Panc1 (cell line): ENCODE data around the gene IL33. TPM values are rescaled to one million over a fixed set of nuclear protein-coding genes. Genes with fewer than 3 reads are reported as not detected.

Experiments used
- ATAC-seq: fragments of 200-7000 bp; cut with Tn5 transposase; 2 replicates; pipeline ENCODE4 v1.9.1; 2020; ENCODE audit warnings: mild to moderate bottlenecking, moderate library complexity
- BruUV-seq: library from RNA; stranded (reverse); fragments of 400-500 nt; replicated peaks from 2 replicates; lab custom pipeline; 2021; lab: Mats Ljungman, UMichigan
- CTCF ChIA-PET: fragments of 300-600 bp; sonication (Branson Sonifier 250); formaldehyde crosslinking; loops from one replicate; lab custom pipeline; 2022; ENCODE audit warnings: antibody characterized with exemption; lab: Charles Lee
- POLR2A ChIA-PET: fragments of 300-600 bp; sonication (Branson Sonifier 250); formaldehyde crosslinking; loops from one replicate; lab custom pipeline; 2022; ENCODE audit warnings: antibody characterized with exemption; lab: Charles Lee
- DNase-seq: peaks from one replicate; pipeline ENCODE4 v3.0.0-alpha.2; 2010; ENCODE audit warnings: low read depth, low spot score
- H3K27ac ChIP-seq: 2 replicates; pipeline ENCODE4 v1.5.1; 2011; ENCODE audit warnings: mild to moderate bottlenecking, low read length, inconsistent platforms
- H3K27me3 ChIP-seq: fragments of 200-500 bp; sonication (Bioruptor generic); 2 replicates; pipeline ENCODE4 v1.6.0; 2014; ENCODE audit warnings: low read length, inconsistent platforms; ENCODE audit not compliant: control insufficient read depth, insufficient read depth
- H3K36me3 ChIP-seq: fragments of 200-500 bp; sonication (Bioruptor generic); 2 replicates; pipeline ENCODE4 v1.5.1; 2014; ENCODE audit warnings: inconsistent platforms, mild to moderate bottlenecking, low read length, moderate library complexity; ENCODE audit not compliant: control insufficient read depth, insufficient read depth
- H3K4me1 ChIP-seq: 2 replicates; pipeline ENCODE4 v1.5.1; 2011; ENCODE audit warnings: inconsistent platforms, mild to moderate bottlenecking, low read length, moderate library complexity; ENCODE audit not compliant: control insufficient read depth, insufficient read depth
- H3K4me3 ChIP-seq, 2 experiments: 2 replicates each; pipeline ENCODE4 v1.5.1; 2011 to 2012; ENCODE audit warnings: low read depth in 2 of 2, low read length in 2 of 2, mild to moderate bottlenecking in 2 of 2, inconsistent platforms in 1 of 2, moderate library complexity in 1 of 2
- H3K9me3 ChIP-seq: fragments of 200-500 bp; sonication (Bioruptor generic); 2 replicates; pipeline ENCODE4 v1.5.1; 2014; ENCODE audit warnings: low read depth, mild to moderate bottlenecking, inconsistent platforms, low read length, moderate library complexity; ENCODE audit not compliant: control insufficient read depth, insufficient read depth
- CTCF ChIP-seq: fragments of 450-650 bp; IDR thresholded peaks from 2 replicates; pipeline ENCODE4 v1.5.1; 2017; ENCODE audit warnings: mild to moderate bottlenecking
- POLR2AphosphoS5 ChIP-seq: IDR thresholded peaks from 2 replicates; pipeline ENCODE4 v1.6.1; 2012; ENCODE audit warnings: mild to moderate bottlenecking, low read depth, low read length, moderate library complexity
- SIN3A ChIP-seq: IDR thresholded peaks from 2 replicates; pipeline ENCODE4 v1.6.1; 2012; ENCODE audit warnings: low read depth, mild to moderate bottlenecking, low read length, moderate library complexity, borderline replicate concordance; ENCODE audit not compliant: insufficient read depth
- TCF7L2 ChIP-seq: IDR thresholded peaks from 2 replicates; pipeline ENCODE4 v1.6.1; 2011; ENCODE audit warnings: mild to moderate bottlenecking, low read depth, low read length, inconsistent platforms
- in situ Hi-C: cut with HindIII; loops from 2 replicates; pipeline ENCODE4 v1.10.0; 2016; ENCODE audit warnings: low sequenced_read_pairs, low pct_unique_long_range_greater_than_20kb
- intact Hi-C: fragments of 100-400 bp; cut with micrococcal nuclease; formaldehyde crosslinking; loops from one replicate; pipeline ENCODE4 v1.10.0; 2022; ENCODE audit not compliant: unreplicated experiment
- total RNA-seq: library from RNA; stranded (reverse); gene quantifications from one replicate; pipeline ENCODE4 v1.2.1, GENCODE V29; 2021; ENCODE audit not compliant: unreplicated experiment
- TF ChIP-seq, protein P1 (sequence below), 2 experiments: IDR thresholded peaks; 2 replicates each; pipeline ENCODE4 v1.6.1; 2011 to 2012; ENCODE audit warnings: low read depth in 2 of 2, control low read depth in 1 of 2, low read length in 1 of 2, mild to moderate bottlenecking in 1 of 2, moderate library complexity in 1 of 2; ENCODE audit not compliant: insufficient read depth in 1 of 2

IL33 gene
- total RNA-seq, 1 experiment from 2014 or later: not detected

- ATAC-seq (no peak), DNase-seq (no peak)
- H3K36me3 ChIP-seq: no peaks in the 10 kb centered on the region
- CTCF ChIA-PET: no interaction called here
- in situ Hi-C loops: no loop called here
- no peak overlapping the region for H3K4me3 ChIP-seq
- no peaks in the 10 kb centered on the region for H3K4me1 ChIP-seq
- no peaks in the 10 kb centered on the region for H3K27me3 ChIP-seq
- TF ChIP-seq SIN3A (no peak), TCF7L2 (no peak), POLR2AphosphoS5 (no peak), CTCF (no peak)
- TF ChIP-seq, protein P1, sequence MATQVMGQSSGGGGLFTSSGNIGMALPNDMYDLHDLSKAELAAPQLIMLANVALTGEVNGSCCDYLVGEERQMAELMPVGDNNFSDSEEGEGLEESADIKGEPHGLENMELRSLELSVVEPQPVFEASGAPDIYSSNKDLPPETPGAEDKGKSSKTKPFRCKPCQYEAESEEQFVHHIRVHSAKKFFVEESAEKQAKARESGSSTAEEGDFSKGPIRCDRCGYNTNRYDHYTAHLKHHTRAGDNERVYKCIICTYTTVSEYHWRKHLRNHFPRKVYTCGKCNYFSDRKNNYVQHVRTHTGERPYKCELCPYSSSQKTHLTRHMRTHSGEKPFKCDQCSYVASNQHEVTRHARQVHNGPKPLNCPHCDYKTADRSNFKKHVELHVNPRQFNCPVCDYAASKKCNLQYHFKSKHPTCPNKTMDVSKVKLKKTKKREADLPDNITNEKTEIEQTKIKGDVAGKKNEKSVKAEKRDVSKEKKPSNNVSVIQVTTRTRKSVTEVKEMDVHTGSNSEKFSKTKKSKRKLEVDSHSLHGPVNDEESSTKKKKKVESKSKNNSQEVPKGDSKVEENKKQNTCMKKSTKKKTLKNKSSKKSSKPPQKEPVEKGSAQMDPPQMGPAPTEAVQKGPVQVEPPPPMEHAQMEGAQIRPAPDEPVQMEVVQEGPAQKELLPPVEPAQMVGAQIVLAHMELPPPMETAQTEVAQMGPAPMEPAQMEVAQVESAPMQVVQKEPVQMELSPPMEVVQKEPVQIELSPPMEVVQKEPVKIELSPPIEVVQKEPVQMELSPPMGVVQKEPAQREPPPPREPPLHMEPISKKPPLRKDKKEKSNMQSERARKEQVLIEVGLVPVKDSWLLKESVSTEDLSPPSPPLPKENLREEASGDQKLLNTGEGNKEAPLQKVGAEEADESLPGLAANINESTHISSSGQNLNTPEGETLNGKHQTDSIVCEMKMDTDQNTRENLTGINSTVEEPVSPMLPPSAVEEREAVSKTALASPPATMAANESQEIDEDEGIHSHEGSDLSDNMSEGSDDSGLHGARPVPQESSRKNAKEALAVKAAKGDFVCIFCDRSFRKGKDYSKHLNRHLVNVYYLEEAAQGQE (IDR thresholded peaks at IDR 0.05; ENCODE audit: insufficient read depth in 1 of 2, low read depth in 2 of 2, low read length in 1 of 2): no peak
- H3K27ac ChIP-seq: no peak overlapping the region
- H3K9me3 ChIP-seq: no peaks in the 10 kb centered on the region
- BruUV-seq: no TSS peak
- intact Hi-C loops: no loop called here
- POLR2A ChIA-PET: no interaction called here
Observed at GRCh38 chr9:6183627-6184026, 32.0 kb upstream of the IL33 start.

- in situ Hi-C loops (no loop called here), intact Hi-C loops (no loop called here)
- Histone ChIP-seq H3K27ac (no peak overlapping the region), H3K9me3 (no peaks in the 10 kb centered on the region), H3K4me3 (no peak overlapping the region), H3K4me1 (no peaks in the 10 kb centered on the region), H3K36me3 (no peaks in the 10 kb centered on the region), H3K27me3 (no peaks in the 10 kb centered on the region)
- BruUV-seq: no TSS peak
- DNase-seq (no peak), ATAC-seq (no peak)
- CTCF ChIA-PET: interaction anchor here (0.6 kb wide), 1 partner anchor 105 kb away, joined by 8 read pairs; no protein-coding TSS in a partner anchor
- POLR2A ChIA-PET: no interaction called here
- TF ChIP-seq SIN3A (no peak), POLR2AphosphoS5 (no peak), TCF7L2 (no peak), CTCF (no peak)
- TF ChIP-seq, protein P1 (IDR thresholded peaks at IDR 0.05; ENCODE audit: insufficient read depth in 1 of 2, low read depth in 2 of 2, low read length in 1 of 2): no peak
Observed at GRCh38 chr9:6184749-6185645, 30.6 kb upstream of the IL33 start.
